ENCODE measurements around the gene OR8B8. TPM values are rescaled to one million over a fixed set of nuclear protein-coding genes. Genes with fewer than 3 reads are reported as not detected.

The OR8B8 gene
- total and polyA plus RNA-seq, 2 of the 4 experiments (the other 2 are of a cell fraction): not detected

GRCh38 chr11:124441081-124441480 is 4.4 kb downstream of the OR8B8 start:
- ATAC-seq (ENCODE audit: low read depth): no peak
- no peak overlapping the region for H3K9ac ChIP-seq (ENCODE audit: low read depth, low read length)
- no peak overlapping the region for H3K4ac ChIP-seq (ENCODE audit: low read depth, low read length)
- no peaks in the 10 kb centered on the region for H3K4me1 ChIP-seq (ENCODE audit: control insufficient read depth, insufficient read depth, low read length)
- H3K4me3 ChIP-seq (ENCODE audit: insufficient read depth, low read depth, low read length): no peak overlapping the region
- H2BK15ac ChIP-seq (ENCODE audit: low read depth, low read length): no peak overlapping the region
- no peak for DNase-seq
- H3K79me1 ChIP-seq (ENCODE audit: low read depth in 1 of 2, low read length in 2 of 2): no peaks in the 10 kb centered on the region
- no peak overlapping the region for H3K27ac ChIP-seq (ENCODE audit: insufficient read depth, low read length)
- no peaks in the 10 kb centered on the region for H3K36me3 ChIP-seq (ENCODE audit: control insufficient read depth, insufficient read depth, low read length)
- no peak overlapping the region for H2BK120ac ChIP-seq (ENCODE audit: low read depth, low read length)
- H3K9me3 ChIP-seq (ENCODE audit: control insufficient read depth, insufficient read depth, low read length): no peaks in the 10 kb centered on the region
- H4K20me1 ChIP-seq (ENCODE audit: insufficient read depth, low read length): no peaks in the 10 kb centered on the region
- H3K18ac ChIP-seq (ENCODE audit: low read depth, low read length): no peak overlapping the region
- no peak overlapping the region for H2AFZ ChIP-seq (replicated peaks; ENCODE audit: low read length, poor library complexity)
- intact Hi-C loops (cut with micrococcal nuclease) (no loop called here), in situ Hi-C loops (cut with MboI; ENCODE audit: low sequenced_read_pairs) (no loop called here), dilution Hi-C loops (cut with HindIII; ENCODE audit: low sequenced_read_pairs, unreplicated experiment) (no loop called here)
- H4K91ac ChIP-seq (ENCODE audit: insufficient read depth, low read depth, low read length): no peak overlapping the region
- no peak overlapping the region for H2AK9ac ChIP-seq (replicated peaks; ENCODE audit: low read depth, low read length, poor library complexity)
- H2BK20ac ChIP-seq (ENCODE audit: low read depth, low read length): no peak overlapping the region
- CTCF ChIA-PET: no interaction called here
- WGBS, 2 experiments (ENCODE audit: extremely low coverage in 2 of 2, insufficient read length in 1 of 2): no CpG with 5 or more reads among the region's 5 CpGs
- no peak overlapping the region for H4K5ac ChIP-seq (ENCODE audit: low read depth, low read length)
- TF ChIP-seq ELK1 (IDR thresholded peaks at IDR 0.05; ENCODE audit: borderline replicate concordance, low read depth, low read length): no peak
- no peak for TF ChIP-seq FOS (IDR thresholded peaks at IDR 0.05; ENCODE audit: low read depth, low read length)
- TF ChIP-seq, protein P1, sequence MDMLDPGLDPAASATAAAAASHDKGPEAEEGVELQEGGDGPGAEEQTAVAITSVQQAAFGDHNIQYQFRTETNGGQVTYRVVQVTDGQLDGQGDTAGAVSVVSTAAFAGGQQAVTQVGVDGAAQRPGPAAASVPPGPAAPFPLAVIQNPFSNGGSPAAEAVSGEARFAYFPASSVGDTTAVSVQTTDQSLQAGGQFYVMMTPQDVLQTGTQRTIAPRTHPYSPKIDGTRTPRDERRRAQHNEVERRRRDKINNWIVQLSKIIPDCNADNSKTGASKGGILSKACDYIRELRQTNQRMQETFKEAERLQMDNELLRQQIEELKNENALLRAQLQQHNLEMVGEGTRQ (IDR thresholded peaks at IDR 0.05; ENCODE audit: low read depth, low read length): no peak
- TF ChIP-seq RAD21 (IDR thresholded peaks at IDR 0.05; ENCODE audit: low read length): no peak
- TF ChIP-seq CHD1 (IDR thresholded peaks at IDR 0.05; ENCODE audit: low read depth, low read length): no peak
- TF ChIP-seq RFX5 (IDR thresholded peaks at IDR 0.05; ENCODE audit: low read depth, low read length): no peak
- TF ChIP-seq MAZ (IDR thresholded peaks at IDR 0.05; ENCODE audit: borderline replicate concordance, low read depth, low read length): no peak
- no peak for TF ChIP-seq BHLHE40 (IDR thresholded peaks at IDR 0.05; ENCODE audit: low read depth, low read length)
- no peak for TF ChIP-seq CEBPB (IDR thresholded peaks at IDR 0.05; ENCODE audit: low read depth, low read length)
- H3K56ac ChIP-seq (ENCODE audit: extremely low read depth, insufficient read depth, low read length): no peak overlapping the region
- no TSS peak for BruUV-seq (replicated peaks)
- no peak overlapping the region for H2AK5ac ChIP-seq (ENCODE audit: low read depth, low read length)
- no peak overlapping the region for H3K14ac ChIP-seq (replicated peaks; ENCODE audit: low read depth, low read length)
- H3K9me1 ChIP-seq (ENCODE audit: insufficient read depth, low read length): no peaks in the 10 kb centered on the region
- POLR2A ChIA-PET (ENCODE audit: unreplicated experiment): no interaction called here
- no peak overlapping the region for H3K23ac ChIP-seq (ENCODE audit: low read depth, low read length)
- H2BK5ac ChIP-seq (ENCODE audit: low read depth, low read length, poor library complexity, severe bottlenecking): no peak overlapping the region
- no peaks in the 10 kb centered on the region; the same call in 1 of the 2 replicates for H3K27me3 ChIP-seq (ENCODE audit: control insufficient read depth, insufficient read depth, low read length)
- H3K4me2 ChIP-seq (ENCODE audit: low read depth, low read length): no peak overlapping the region
- no peak overlapping the region for H4K8ac ChIP-seq (ENCODE audit: low read depth in 2 of 2, low read length in 2 of 2)
